ENCODE data around the gene IL4. TPM values are rescaled to one million over a fixed set of nuclear protein-coding genes. Genes with fewer than 3 reads are reported as not detected.

Gene IL4
- total RNA-seq = not detected in 2 replicates

GRCh38 chr5:132673939-132674630 lies at the start of gene IL4:
TSS of gene IL4 (plus strand) at chr5:132673989. CDS start at chr5:132674051, 62 bp downstream.

GRCh38 chr5:132657676-132658380 lies 16.0 kb upstream of the IL4 start, which contains the start of gene IL13:
TSS of gene IL13 (plus strand) at chr5:132658173. CDS start at chr5:132658187, 14 bp downstream.

Other genes with a start within 250 kb of the IL4 start
- gene IRF1, start 183.2 kb upstream of the IL4 start, total RNA-seq = 15.3 and 23.3 TPM in 2 replicates
- not detected in 2 replicates for gene IL5, start 130.5 kb upstream of the IL4 start, total RNA-seq
- gene RAD50, start 117.0 kb upstream of the IL4 start, total RNA-seq = 26.1 and 42.8 TPM in 2 replicates
- gene IL13, start 15.8 kb upstream of the IL4 start, total RNA-seq = not detected in 2 replicates
- gene KIF3A, start 63.6 kb downstream of the IL4 start, total RNA-seq = 7.8 and 12.2 TPM in 2 replicates
- gene CCNI2, start 73.4 kb downstream of the IL4 start, total RNA-seq = not detected in 2 replicates
- gene SEPTIN8, start 103.2 kb downstream of the IL4 start, total RNA-seq = 53.4 and 74.6 TPM in 2 replicates
- 0.15 and 0.17 TPM in 2 replicates for gene SOWAHA, start 139.3 kb downstream of the IL4 start, total RNA-seq
- 8.6 and 9.1 TPM in 2 replicates for gene SHROOM1, start 156.7 kb downstream of the IL4 start, total RNA-seq
- 0.15 and 0.17 TPM in 2 replicates for gene GDF9, start 192.5 kb downstream of the IL4 start, total RNA-seq
- gene UQCRQ, start 192.7 kb downstream of the IL4 start, total RNA-seq = 97.4 and 130 TPM in 2 replicates
- gene LEAP2, start 199.7 kb downstream of the IL4 start, total RNA-seq = 0.15 and 0.50 TPM in 2 replicates